GM23248 (cell line): Measurements from ENCODE around the gene MVB12B.

Source experiments
- EZH2 ChIP-seq: fragments of 200-600 bp; sonication (generic); IDR thresholded peaks from 2 replicates; pipeline ENCODE4 v1.6.1; 2018; ENCODE audit warnings: antibody characterized with exemption, mild to moderate bottlenecking; ENCODE audit not compliant: insufficient read depth, poor library complexity, severe bottlenecking
- EZH2phosphoT487 ChIP-seq: fragments of 200-600 bp; sonication (generic); IDR thresholded peaks from 2 replicates; pipeline ENCODE4 v1.6.1; 2018; ENCODE audit warnings: antibody characterized with exemption, moderate library complexity, mild to moderate bottlenecking, low read depth; ENCODE audit not compliant: insufficient read depth

GRCh38 chr9:126331964-126332748, 5.5 kb downstream of the MVB12B start:
- no peak for TF ChIP-seq EZH2phosphoT487
- no peak for TF ChIP-seq EZH2
